ENCODE data around the gene ADRB2. TPM values are rescaled to one million over a fixed set of nuclear protein-coding genes. Genes with fewer than 3 reads are reported as not detected.
A peak's percentile ranks its signal among the peaks of the same experiment; 100 is the strongest.

The ADRB2 gene
- total and polyA plus RNA-seq, 10 of the 15 experiments (the other 5 are each of a cell fraction or from before 2014, with no cell fraction given): 0.03 to 0.34 (median 0.18) TPM; not detected in 1

DNA sequence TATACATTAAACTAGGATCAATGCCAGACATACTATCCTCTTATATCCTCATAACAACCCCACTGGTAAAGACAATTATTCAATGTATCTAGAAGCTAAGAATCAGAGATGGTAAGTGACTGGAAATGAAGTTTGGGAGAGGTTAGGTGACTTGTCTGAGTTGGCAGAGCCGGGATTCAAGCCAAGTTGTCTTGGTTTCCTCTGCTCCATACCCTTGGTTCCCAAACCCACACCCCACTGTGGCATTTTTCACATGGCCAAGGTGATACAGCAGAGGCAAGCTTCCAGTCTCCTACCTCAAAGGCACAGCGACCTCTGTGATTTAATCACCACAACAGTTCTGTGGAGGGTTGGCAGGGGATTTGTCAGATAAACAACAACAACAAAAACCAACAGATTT, 34.7 kb upstream of the ADRB2 start:
- POLR2A ChIA-PET: interaction anchor here (1.1 to 1.6 kb wide), 2 partner anchors 17 to 45 kb away, joined by 4 to 8 read pairs; no protein-coding TSS in a partner anchor
- in situ Hi-C loops (cut with MboI): no loop called here
- no peak overlapping the region; the same call in 1 of the 2 replicates for H3K4me2 ChIP-seq (ENCODE audit: control insufficient read depth, insufficient read depth)
- 44% methylated on average over 2 of the region's 2 CpGs for WGBS (ENCODE audit: insufficient coverage, insufficient replicate concordance, low lambda C conversion rate, missing lambda C conversion rate)
- H4K20me1 ChIP-seq (ENCODE audit: control insufficient read depth, insufficient read depth): no peaks in the 10 kb centered on the region
- H3K9ac ChIP-seq (ENCODE audit: control insufficient read depth, insufficient read depth, low read length): no peak overlapping the region
- TF ChIP-seq NFYA (IDR thresholded peaks at IDR 0.05; ENCODE audit: borderline replicate concordance, low read depth, low read length): no peak
- 0 out of 2 replicates have a peak, but pooled peaks have one; percentile 10 for TF ChIP-seq PML (IDR thresholded peaks at IDR 0.05; ENCODE audit: low read length)
- SMC1A ChIA-PET (ENCODE audit: uncharacterized antibody, unreplicated experiment): interaction anchor here (0.6 to 4.5 kb wide), 6 partner anchors 9 to 646 kb away, joined by 3 to 38 read pairs (median 3); no protein-coding TSS in a partner anchor
- RAD21 ChIA-PET (ENCODE audit: unreplicated experiment): interaction anchor here (0.9 to 2.3 kb wide), 7 partner anchors 13 to 53 kb away, joined by 3 to 8 read pairs (median 4); no protein-coding TSS in a partner anchor
- DNase-seq (ENCODE audit: low read depth, low spot score): no peak
- H3K4me3 ChIP-seq: no peak overlapping the region
- no peaks in the 10 kb centered on the region for H3K27me3 ChIP-seq (replicated peaks in 1 of 2; ENCODE audit: control insufficient read depth in 2 of 2, insufficient read depth in 2 of 2, low read length in 1 of 2)
- H3K27ac ChIP-seq (ENCODE audit: control insufficient read depth, insufficient read depth): no peak overlapping the region; the same call in 1 of the 2 replicates
- no peak overlapping the region for H2AFZ ChIP-seq (ENCODE audit: control insufficient read depth, low read depth, low read length)
- H3K4me1 ChIP-seq (ENCODE audit: control insufficient read depth, insufficient read depth, low read length): peaks cover 37% of the 10 kb centered on the region
- peak; percentile 5; the same call in 1 of the 3 replicates for ATAC-seq
- H3K9me3 ChIP-seq (replicated peaks; ENCODE audit: control insufficient read depth, insufficient read depth, low read length): no peaks in the 10 kb centered on the region
- no peak for FAIRE-seq
- CTCF ChIA-PET: interaction anchor here (1.1 to 2.3 kb wide), 6 partner anchors 16 to 166 kb away, joined by 3 to 9 read pairs (median 6); no protein-coding TSS in a partner anchor
- BruUV-seq (replicated peaks): no TSS peak
- H3K79me2 ChIP-seq (ENCODE audit: control insufficient read depth, insufficient read depth, low read length): no peaks in the 10 kb centered on the region
- H3K36me3 ChIP-seq (ENCODE audit: control insufficient read depth in 2 of 2, insufficient read depth in 2 of 2, low read length in 1 of 2): no peaks in the 10 kb centered on the region
- intact Hi-C loops (cut with micrococcal nuclease; ENCODE audit: unreplicated experiment): loop anchor here (5.0 kb wide), 1 partner anchor 44 kb away; no protein-coding TSS in a partner anchor

DNA sequence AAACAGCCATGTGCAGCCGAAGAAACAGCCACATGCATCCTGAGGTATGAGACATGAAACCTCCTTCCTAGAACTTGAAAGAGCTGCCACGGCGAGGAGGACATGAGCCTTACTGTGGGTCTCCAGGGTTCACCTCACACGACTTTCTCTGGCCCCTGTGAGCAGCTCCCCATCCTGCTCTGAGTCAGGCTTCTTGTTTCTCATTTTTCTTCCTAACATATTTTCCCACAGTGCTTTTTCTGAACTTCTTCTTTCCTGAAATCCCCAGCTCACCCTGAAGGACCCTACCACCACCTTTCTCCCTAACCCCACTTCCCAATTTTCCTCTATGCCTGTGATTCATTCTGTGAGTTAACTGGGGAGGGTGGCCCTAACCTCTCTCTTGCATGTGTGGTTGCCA, 33.7 kb upstream of the ADRB2 start:
- no peak for ATAC-seq
- intact Hi-C loops (cut with micrococcal nuclease; ENCODE audit: unreplicated experiment): loop anchor here (5.0 kb wide), 1 partner anchor 45 kb away; no protein-coding TSS in a partner anchor
- Histone ChIP-seq H3K79me2 (ENCODE audit: control insufficient read depth, insufficient read depth, low read length) (no peaks in the 10 kb centered on the region), H3K27ac (ENCODE audit: control insufficient read depth, insufficient read depth) (no peak overlapping the region), H3K9me3 (replicated peaks; ENCODE audit: control insufficient read depth, insufficient read depth, low read length) (no peaks in the 10 kb centered on the region), H3K9ac (ENCODE audit: control insufficient read depth, insufficient read depth, low read length) (no peak overlapping the region), H4K20me1 (ENCODE audit: control insufficient read depth, insufficient read depth) (no peaks in the 10 kb centered on the region), H3K36me3 (ENCODE audit: control insufficient read depth in 2 of 2, insufficient read depth in 2 of 2, low read length in 1 of 2) (no peaks in the 10 kb centered on the region), H3K4me1 (ENCODE audit: control insufficient read depth, insufficient read depth, low read length) (peaks cover 37% of the 10 kb centered on the region), H3K4me3 (no peak overlapping the region), H3K4me2 (ENCODE audit: control insufficient read depth, insufficient read depth) (no peak overlapping the region), H2AFZ (ENCODE audit: control insufficient read depth, low read depth, low read length) (no peak overlapping the region), H3K27me3 (replicated peaks in 1 of 2; ENCODE audit: control insufficient read depth in 2 of 2, insufficient read depth in 2 of 2, low read length in 1 of 2) (no peaks in the 10 kb centered on the region)
- ChIA-PET SMC1A (ENCODE audit: uncharacterized antibody, unreplicated experiment) (interaction anchor here (0.9 to 4.5 kb wide), 3 partner anchors 12 to 33 kb away, joined by 3 to 38 read pairs (median 3); no protein-coding TSS in a partner anchor), RAD21 (ENCODE audit: unreplicated experiment) (interaction anchor here (0.7 to 2.3 kb wide), 5 partner anchors 12 to 51 kb away, joined by 4 to 8 read pairs (median 4); no protein-coding TSS in a partner anchor), CTCF (interaction anchor here (0.8 to 2.0 kb wide), 3 partner anchors 51 to 165 kb away, joined by 4 to 7 read pairs (median 6); no protein-coding TSS in a partner anchor), POLR2A (interaction anchor here (1.4 to 1.6 kb wide), 2 partner anchors 12 to 16 kb away, joined by 3 to 4 read pairs; no protein-coding TSS in a partner anchor)
- no peak for DNase-seq (ENCODE audit: low read depth, low spot score)
- in situ Hi-C loops (cut with MboI): no loop called here
- no TSS peak for BruUV-seq (replicated peaks)
- no peak for FAIRE-seq
- WGBS (ENCODE audit: insufficient coverage, insufficient replicate concordance, low lambda C conversion rate, missing lambda C conversion rate): 42% methylated on average over 4 of the region's 4 CpGs
- no peak for TF ChIP-seq PAX8 (IDR thresholded peaks at IDR 0.05)
- TF ChIP-seq, protein P1, sequence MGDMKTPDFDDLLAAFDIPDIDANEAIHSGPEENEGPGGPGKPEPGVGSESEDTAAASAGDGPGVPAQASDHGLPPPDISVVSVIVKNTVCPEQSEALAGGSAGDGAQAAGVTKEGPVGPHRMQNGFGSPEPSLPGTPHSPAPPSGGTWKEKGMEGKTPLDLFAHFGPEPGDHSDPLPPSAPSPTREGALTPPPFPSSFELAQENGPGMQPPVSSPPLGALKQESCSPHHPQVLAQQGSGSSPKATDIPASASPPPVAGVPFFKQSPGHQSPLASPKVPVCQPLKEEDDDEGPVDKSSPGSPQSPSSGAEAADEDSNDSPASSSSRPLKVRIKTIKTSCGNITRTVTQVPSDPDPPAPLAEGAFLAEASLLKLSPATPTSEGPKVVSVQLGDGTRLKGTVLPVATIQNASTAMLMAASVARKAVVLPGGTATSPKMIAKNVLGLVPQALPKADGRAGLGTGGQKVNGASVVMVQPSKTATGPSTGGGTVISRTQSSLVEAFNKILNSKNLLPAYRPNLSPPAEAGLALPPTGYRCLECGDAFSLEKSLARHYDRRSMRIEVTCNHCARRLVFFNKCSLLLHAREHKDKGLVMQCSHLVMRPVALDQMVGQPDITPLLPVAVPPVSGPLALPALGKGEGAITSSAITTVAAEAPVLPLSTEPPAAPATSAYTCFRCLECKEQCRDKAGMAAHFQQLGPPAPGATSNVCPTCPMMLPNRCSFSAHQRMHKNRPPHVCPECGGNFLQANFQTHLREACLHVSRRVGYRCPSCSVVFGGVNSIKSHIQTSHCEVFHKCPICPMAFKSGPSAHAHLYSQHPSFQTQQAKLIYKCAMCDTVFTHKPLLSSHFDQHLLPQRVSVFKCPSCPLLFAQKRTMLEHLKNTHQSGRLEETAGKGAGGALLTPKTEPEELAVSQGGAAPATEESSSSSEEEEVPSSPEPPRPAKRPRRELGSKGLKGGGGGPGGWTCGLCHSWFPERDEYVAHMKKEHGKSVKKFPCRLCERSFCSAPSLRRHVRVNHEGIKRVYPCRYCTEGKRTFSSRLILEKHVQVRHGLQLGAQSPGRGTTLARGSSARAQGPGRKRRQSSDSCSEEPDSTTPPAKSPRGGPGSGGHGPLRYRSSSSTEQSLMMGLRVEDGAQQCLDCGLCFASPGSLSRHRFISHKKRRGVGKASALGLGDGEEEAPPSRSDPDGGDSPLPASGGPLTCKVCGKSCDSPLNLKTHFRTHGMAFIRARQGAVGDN (IDR thresholded peaks at IDR 0.05): no peak
- no peak for TF ChIP-seq JUNB (IDR thresholded peaks at IDR 0.05)

Measured in GM12878 (cell line).